G401.6 (cell line): Measurements from ENCODE around the gene RTN1.

Experiments
- FAIRE-seq: peaks from 2 replicates; lab custom pipeline; 2012; peaks lifted over from hg19 to GRCh38; lab: Jason Lieb, UNC

Gene RTN1

DNA sequence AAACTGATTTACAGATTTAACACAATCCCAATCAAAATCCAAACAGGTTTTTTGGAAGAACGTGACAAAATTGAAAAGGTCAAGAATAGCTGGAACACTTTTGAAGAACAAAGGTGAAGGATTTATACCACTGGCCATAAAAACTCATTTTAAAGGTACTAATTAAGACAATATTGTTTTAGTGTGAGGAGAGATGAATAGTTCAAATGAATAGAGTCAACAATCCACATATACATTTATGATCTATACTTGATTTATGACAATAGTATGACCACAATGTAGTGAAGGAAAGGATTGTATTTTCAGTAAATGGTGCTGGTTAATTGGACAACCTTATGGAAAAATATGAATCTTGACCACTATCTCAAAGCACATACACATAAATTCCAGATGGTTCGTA is 323.3 kb downstream of the RTN1 start:
- FAIRE-seq: no peak
